ENCODE measurements around the gene ATG7.
"Not testable (repeated sequence)": the region's sequence is repeated elsewhere in the genome, so short reads cannot be mapped to it uniquely, and the experiment has no call there.

The ATG7 gene

DNA sequence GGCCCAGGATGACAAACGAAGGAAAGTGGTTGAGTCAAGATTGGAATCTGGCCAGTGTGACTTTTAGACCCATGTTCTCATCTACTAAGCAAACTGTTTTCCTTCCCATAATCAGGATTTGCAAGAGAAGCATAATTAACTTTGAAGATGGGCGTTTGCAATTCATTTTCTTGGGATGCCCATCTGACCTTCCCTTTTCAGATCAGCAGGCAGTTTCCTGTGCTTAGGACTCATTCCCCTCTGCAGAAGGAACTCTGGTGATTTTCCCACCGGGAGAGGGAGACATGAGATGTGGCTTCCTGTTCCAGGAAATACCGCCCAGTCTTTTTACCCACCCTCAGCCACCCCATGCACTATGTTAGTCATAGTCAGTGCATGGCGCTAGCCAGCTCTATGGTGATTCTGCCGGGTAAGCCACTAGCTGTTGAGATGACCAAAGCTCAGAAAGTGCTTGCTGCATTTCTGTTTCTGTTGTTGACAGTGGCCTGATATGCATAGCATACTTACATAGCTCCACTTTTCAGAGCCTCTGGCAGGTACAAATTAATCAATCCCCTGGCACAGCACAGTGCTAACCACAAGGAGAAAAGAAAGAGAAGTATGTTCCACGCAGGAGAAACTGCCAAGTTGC is 242.1 kb downstream of the ATG7 start:
- no peak overlapping the region for H3K4me3 ChIP-seq (ENCODE audit: low read depth, low read length)
- TF ChIP-seq, protein P1, sequence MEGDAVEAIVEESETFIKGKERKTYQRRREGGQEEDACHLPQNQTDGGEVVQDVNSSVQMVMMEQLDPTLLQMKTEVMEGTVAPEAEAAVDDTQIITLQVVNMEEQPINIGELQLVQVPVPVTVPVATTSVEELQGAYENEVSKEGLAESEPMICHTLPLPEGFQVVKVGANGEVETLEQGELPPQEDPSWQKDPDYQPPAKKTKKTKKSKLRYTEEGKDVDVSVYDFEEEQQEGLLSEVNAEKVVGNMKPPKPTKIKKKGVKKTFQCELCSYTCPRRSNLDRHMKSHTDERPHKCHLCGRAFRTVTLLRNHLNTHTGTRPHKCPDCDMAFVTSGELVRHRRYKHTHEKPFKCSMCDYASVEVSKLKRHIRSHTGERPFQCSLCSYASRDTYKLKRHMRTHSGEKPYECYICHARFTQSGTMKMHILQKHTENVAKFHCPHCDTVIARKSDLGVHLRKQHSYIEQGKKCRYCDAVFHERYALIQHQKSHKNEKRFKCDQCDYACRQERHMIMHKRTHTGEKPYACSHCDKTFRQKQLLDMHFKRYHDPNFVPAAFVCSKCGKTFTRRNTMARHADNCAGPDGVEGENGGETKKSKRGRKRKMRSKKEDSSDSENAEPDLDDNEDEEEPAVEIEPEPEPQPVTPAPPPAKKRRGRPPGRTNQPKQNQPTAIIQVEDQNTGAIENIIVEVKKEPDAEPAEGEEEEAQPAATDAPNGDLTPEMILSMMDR (IDR thresholded peaks at IDR 0.05; ENCODE audit: borderline replicate concordance, insufficient read depth, low read depth, low read length): no peak

DNA sequence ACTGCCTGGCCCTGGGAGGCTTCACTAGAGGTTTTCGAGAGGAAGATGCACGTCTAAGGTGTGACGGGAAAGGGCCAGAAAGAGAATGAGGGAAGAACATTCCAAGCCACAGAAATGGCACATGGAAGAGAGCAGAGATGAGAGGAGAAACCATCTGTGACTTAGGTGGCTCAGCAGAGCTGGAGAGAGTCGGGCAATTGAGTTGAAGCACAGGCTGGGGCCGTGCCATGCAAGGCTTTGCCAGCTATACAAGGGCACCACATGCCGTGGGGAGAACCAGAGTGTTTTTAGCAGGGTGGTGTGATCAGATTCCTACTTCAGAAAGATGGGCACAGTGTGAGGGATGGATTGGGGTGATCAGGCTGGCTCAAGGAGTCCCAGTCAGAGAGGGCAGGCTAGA is 245.4 kb downstream of the ATG7 start:
- no peak overlapping the region for H3K4me3 ChIP-seq (ENCODE audit: low read depth, low read length)
- TF ChIP-seq, protein P1 (IDR thresholded peaks at IDR 0.05; ENCODE audit: borderline replicate concordance, insufficient read depth, low read depth, low read length): no peak

DNA sequence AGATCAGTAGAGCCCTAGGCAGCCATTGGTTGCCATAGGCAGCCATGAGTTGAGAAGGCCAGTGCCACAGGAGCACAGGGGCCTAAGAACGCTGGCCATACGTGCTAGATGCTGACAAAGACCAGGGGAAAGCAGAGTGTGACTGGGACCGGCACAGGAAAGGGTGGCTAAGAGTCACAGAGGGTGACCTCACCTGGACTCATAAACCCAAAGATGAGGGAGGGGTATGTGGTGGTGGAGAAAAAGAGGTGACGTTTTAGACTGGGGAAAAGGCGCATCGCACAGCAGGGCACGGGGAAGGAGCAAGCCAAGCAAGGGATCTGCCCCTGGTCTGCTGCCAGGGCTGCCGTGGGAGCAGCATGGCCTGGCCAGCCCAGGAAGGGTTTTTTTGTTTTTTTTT is 249.0 kb downstream of the ATG7 start:
- TF ChIP-seq, protein P1 (IDR thresholded peaks at IDR 0.05; ENCODE audit: borderline replicate concordance, insufficient read depth, low read depth, low read length): no peak
- no peak overlapping the region for H3K4me3 ChIP-seq (ENCODE audit: low read depth, low read length)

DNA sequence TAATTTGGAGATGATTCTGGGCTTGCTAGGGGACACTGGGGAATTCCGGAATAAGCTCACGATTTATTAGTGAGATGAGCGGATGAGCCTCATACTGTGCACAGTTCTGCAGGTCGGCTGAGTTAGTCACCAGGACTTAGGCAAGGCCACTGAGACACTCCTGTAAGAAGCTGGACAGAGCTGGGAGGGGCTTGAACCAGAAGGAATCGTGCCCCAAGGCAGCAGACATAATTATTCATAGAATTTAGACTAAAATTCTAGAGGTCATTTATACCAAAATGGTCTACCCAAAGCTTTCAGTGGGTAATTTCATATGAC is 250.2 kb downstream of the ATG7 start:
- TF ChIP-seq, protein P1 (IDR thresholded peaks at IDR 0.05; ENCODE audit: borderline replicate concordance, insufficient read depth, low read depth, low read length): no peak

DNA sequence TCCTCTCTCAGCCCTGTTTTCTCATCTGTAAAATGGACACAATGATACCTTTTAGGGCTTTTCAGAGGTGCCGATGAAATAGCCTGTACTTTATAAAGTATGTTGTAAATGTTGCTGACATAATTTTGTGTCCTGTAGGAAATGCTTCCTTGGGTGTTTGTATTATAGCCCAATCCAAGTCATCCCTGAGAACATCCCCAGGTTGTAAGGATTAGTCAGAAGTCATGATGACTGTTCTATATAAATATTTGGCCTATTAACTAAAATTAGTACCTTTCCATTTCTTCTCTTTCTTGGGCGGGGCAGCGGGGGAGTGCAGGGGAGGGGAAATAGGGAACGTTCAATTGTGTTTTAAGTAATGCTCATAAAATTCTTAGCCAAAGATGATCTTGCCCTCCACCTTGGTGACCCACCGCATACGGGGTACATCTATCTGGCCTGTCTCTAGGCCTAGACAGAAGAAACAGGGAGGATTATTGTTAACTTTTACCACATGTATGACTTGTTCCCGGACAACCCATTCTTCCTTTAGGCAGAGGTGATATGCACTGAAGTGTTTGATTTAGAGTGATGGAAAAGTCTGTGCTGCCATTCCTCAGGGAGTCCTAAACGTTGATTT is 250.9 kb downstream of the ATG7 start:
- H3K4me3 ChIP-seq (ENCODE audit: low read depth, low read length): no peak overlapping the region
- TF ChIP-seq, protein P1 (IDR thresholded peaks at IDR 0.05; ENCODE audit: borderline replicate concordance, insufficient read depth, low read depth, low read length): no peak

More for the DNA sequence above, 250.2 kb downstream of the ATG7 start:
- no peak overlapping the region for H3K4me3 ChIP-seq (ENCODE audit: low read depth, low read length)

DNA sequence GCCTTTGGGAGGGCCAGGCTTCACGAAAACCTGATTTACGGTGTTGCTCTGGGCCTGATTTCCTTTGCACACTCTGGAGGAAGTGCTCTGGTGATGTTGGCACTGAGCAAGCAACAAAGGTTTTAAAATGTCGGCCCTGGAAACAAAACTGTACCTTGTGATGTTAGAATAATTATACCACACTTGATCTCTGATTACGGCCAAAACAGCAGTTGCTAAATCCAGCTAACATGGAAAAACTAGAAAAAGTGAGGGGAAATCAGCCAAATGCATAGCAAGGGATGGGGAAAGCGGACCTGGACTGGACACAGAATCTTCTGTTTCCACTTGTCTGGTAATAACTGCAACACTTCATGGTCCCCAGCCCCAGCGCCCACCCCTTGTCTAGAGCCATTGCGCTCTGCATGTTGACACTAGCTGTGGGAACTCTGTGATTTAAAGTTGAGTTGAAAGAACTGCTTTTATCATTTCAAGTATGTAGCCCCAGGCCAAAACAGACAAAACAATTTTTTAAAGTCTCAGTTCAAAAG is 251.4 kb downstream of the ATG7 start:
- TF ChIP-seq, protein P1 (IDR thresholded peaks at IDR 0.05; ENCODE audit: borderline replicate concordance, insufficient read depth, low read depth, low read length): no peak
- no peak overlapping the region for H3K4me3 ChIP-seq (ENCODE audit: low read depth, low read length)

DNA sequence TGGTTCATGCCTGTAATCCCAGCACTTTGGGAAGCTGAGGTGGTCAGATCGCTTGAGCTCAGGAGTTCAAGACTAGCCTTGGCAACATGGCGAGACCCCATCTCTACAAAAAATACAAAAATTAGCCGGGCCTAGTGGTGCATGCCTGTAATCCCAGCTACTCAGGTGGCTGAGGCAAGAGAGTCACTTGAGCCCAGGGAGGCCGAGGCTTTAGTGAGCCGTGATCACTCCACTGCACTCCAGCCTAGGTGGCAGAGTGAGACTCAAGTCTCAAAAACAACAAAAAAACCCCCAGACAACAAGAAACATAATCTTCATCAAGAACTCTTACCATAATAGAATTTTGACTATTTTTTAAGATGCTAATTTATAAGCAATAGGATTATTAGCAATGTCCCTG is 253.9 kb downstream of the ATG7 start:
- H3K4me3 ChIP-seq (ENCODE audit: low read depth, low read length): not testable (repeated sequence)
